Activated CD4-positive, alpha-beta T cell treated with anti-CD3 and anti-CD28 coated beads for 48 hours (primary cell): ENCODE data around the gene NDUFS8.

ENCODE experiments used
- DNase-seq: peaks from one replicate; pipeline ENCODE4 v3.0.0-alpha.2; 2020

The NDUFS8 gene

DNA sequence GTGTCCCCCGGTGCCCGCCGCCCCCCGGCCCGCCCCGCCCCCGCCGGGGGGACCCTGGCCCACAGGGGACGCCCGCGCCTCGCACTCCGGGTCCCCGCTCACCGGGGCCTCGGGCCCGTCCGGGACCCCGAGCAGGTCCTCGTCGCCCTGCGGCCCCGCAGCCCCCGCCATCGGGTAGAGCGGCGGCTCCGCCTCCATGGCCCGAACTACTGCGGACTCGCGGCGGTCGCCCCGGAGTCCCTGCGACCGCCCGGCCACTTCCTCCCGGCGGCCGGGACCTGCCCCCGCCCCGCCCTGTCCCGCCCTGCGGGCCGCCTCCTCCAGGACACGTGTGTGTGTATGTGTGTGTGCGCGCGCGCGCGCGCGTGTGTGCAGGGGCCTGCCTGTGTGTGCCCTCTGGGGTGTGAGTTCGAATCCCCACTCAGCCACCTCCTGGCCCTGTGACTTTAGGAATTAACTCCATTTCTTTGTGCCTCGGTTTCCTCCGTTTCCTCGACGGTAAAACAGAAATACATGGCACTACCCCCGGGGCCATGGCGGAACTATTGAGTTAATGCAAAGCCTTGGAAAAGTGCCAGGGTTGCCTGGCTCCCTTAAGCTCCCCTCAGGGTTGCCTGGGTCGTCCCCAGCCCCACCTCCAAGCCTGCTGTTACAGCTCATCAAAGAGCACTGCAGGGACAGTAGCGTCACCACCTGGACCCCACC, 26.5 kb upstream of the NDUFS8 start, which contains the start of gene UNC93B1:
UNC93B1 (minus strand) TSS at position 252 of the 705 bp plus-strand sequence; CDS start at position 198, 54 bp downstream.
- peak; percentile 89 for DNase-seq

DNA sequence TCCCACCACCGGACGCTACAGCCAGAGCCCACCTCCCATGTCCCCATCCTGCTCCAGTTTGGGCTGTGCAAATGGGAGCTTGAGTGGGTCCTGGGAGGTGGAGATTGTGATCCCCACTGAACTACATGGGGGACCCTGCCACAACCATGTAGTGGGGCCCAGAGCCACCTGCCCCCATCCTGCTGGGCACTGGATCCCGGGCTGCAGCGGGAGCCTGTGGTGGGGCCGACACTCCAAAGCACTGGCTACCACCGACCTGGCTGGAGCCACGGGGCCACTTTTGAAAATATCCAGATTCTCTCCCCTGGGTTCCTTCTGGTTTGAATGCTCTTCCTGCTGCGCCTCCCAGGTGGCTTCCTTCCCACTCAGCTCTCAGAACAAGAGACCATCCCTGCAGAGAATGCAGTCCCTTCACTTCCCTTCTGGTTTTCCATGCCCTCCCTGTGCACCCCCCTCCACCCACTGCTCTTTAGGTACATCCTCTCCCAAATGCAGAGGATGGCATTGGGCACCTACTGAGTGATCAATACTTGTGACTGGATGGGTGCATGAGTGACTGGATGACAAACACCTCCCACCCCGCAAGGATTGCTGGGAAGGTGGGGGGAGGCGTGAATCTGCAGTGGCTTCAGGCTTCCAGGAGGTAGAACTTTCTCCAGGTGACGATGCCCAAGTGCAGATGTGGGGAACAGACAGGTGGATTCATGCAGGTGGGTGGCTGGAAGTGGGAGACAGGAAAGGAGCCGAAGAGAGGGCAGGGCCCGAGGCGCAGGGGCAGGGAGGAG, 25.7 kb upstream of the NDUFS8 start:
- no peak for DNase-seq

DNA sequence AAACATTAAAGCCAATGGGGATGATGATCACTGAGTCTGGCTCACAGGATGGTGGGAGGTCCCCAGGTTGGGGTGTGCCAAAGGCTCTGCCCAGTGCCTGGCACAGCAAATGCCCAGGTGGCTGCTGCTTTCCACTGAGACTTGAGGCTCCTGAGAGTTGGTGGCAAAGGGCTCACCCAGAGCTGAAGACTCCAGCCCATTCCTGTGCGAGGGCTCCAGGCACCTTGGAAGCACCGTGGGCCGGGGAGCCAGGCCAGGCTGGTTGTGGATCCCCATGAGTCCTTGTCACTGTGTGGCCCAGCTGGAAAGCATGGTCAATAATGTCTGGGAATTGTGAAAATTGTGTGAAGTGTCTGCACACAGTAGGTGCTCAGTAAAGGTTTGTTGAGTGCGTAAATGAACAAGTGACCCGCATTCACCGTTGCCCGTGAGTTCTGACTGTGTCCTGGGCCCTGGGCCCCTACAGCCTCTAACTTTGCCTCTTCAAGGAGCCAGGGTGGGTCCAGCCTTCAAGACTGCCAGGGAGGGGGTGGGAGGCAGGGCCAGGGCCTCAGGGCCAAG, 23.8 kb upstream of the NDUFS8 start:
- no peak for DNase-seq

DNA sequence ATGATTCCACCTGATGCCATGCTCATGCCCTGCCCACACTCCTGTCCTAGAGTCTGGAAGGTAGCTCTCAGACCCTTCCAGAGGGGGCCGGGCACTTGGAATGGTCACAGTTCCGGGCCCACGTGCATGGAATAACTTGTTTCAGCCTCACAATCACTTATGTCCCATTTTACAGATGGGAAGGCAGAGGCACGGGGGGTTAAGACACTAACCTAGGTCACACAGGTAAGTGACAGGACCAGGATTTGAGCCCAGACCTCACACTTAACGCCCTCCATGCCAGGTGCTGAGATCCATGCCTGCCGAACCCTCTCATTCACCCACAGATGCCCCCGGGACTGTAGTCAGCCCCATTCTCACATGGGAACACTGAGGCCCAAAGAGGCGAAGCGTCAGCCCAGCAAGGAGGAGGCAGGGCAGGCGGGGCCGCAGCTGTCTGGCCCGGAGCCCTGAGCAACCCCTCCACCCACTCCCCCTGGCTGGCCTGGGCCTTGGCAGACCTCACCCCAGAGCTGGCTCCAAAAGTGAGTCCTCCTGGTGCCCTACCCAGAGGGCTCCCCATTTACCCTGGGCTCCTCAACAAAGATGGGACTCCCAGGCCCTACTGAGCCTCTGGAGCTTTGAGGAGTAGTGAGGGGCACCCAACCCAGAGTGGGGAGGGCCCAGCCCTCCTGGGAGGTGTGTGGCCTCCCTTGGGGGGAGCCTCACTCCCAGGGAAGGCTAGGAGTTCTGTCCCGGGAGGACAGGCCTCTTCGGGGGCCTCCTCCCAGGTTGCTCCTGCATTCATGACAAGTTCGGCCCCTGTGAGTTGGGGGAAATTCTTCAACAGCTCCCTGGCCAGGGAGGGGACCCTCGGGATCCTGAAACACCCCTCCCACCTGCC, 22.7 kb upstream of the NDUFS8 start:
- no peak for DNase-seq

DNA sequence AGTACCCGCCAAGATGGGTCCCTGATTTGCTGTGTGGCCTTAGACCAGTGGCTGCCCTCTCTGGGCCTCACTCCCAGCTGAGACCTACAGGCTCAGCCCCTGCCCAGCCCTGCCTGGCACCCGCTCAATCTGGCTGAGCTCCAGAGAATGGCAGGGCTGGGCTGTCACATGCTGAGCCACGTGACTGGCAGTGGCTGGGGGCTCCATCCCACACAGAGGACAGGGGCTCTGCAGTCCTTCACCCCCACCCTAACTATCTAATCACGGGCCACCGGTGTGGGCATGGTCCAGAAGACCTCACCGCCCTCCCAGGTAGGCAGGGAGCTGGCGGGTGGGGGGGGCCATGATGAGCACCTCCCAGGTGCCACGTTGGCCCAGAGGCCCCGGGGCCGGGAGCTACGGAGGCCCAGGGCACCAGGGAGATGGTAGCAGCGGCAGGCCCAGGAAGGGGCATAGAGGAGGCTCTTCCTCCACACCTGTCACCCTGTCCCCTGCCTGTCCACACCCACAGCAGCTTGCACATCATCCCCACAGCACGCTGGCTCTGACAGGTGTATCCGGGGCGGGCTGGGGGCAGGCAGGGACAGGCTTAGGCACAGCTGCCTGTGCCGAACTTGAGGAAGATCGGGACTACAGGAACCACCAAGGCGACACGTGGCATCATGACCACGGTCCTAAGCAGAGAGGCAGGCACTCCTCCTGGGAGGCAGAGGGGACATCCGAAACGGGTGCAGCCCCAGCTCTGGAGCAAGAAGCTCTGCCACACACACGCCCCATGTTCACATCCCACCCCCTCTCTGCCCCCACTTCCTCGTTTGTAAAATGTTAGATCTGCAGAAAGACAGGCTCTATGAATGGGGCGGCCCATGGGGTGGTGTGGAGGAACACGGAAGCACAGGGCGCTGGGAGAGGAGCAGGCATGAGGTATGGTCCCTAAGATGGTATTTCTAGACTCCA, 21.8 kb upstream of the NDUFS8 start:
- DNase-seq: no peak

DNA sequence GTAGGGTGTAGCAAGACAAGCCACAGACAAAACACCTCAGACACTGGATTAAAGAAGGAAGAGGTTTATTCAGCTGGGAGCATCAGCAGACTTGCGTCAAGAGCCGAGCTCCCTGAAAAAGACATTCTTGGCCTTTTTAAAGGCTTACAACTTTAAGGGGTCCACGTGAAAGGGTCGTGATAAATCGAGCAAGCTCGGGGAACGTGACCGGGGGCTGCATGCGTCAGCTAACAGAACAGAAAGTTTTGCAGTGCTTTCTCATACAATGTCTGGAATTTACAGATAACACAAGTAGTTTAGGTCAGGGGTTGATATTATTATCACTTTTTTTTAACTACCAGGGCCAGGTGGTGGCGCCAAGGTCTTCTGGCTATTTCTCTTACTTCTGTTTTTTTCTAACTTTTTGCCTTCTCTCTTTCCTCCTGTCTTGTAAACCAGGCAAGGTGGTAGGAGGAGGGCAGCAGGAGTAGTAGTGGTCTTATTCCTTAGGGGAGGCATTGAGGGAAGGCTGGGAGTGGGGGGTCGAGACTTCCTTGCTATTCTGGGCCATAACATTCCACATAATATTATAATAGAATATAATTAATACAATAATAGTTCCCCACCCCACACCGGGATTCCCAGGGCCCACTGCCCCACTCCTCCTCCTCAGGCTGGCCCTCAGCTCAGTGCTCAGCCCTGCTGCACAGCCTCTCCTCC, 20.9 kb upstream of the NDUFS8 start:
- no peak for DNase-seq

DNA sequence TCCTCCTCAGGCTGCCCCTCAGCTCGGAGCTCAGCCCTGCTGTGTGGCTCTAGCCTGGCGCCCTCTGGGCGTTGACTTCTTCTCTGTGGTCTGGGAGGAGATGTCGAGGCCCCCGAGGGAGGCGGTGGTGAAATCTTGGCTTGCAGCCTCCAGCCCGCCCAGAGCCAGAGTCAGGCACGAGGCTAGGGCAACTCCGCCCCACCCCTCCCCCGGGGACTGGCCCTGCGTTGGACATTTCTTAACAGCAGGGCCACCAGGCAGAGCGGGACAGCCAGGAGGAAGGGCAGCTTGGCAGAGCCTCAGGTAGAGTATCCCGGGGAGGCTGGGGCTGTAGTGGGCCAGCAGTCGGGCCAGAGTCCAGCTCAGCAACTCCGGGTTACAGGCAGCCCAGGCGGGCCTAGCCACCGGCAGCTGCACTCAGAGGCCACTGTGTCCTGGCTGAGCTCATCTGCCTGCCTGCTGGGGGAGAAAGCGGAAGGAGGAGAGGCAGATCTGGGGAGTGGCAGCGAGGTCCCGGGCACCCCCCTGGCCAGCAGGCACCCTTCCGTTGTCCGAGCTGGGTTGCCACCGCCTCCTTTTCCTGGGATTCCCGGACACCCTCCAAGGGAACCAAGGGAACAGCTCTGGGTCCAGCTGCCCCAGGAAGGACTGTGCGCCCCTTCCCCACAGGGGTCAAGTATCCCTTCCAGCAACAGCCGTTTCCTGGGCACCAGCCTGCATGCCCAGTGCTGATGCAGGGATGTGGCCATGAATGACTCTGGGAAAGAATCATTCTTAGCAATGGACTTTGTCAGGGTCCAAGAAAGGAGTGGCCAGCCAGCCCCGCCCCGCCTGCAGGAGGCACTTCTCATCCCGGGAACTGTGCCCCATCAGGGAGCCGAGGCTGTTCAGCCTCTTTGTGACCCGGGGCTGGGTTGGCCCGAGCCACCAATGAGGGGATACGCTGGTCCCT, 20.1 kb upstream of the NDUFS8 start, which contains the start of gene ALDH3B1:
ALDH3B1 (plus strand) TSS at position 238 of the 952 bp plus-strand sequence. CDS start 4,971 bp downstream, outside the sequence.
- DNase-seq: no peak

DNA sequence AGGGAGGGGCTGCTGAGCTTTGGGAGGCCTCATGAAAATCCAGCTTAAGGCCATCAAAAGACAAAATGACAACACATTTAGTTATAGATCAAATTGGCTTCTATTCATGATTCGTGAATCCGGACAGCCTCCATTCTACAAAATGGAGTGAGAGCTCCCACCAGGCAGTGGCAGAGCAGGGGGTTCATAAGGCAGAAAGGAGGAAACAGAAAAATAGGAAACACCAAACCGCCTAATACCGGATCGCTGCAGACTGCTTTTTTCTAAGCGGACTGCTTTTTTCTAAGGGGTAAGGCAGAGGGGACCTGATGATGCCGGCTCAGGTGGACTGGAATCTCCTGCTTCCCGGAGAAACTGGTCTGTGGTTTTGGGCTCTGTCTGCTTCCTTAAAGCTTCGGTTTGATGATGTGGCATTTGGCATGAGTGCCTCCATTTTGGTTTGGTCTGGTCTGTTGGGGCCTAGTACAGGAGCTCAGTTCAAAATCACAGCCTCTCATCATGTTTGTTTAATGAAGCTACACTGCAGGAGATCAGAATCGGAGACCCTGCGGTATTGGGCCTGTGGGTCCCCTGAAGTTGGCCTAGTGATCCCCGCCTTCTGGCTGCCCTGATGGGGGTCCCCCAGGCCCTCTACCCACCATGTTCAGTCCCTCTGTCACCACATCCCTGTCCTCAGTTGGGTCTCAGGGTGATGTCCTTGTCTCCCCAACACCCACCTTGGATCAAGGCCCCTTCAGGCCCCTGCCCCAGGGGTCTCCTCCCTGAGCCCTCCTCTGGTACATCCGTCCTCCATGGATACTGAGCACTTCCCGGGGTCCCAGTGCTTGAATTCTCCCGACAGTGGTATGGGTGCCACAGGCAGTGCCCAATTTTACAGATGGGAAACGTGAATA, 19.2 kb upstream of the NDUFS8 start:
- DNase-seq: no peak

DNA sequence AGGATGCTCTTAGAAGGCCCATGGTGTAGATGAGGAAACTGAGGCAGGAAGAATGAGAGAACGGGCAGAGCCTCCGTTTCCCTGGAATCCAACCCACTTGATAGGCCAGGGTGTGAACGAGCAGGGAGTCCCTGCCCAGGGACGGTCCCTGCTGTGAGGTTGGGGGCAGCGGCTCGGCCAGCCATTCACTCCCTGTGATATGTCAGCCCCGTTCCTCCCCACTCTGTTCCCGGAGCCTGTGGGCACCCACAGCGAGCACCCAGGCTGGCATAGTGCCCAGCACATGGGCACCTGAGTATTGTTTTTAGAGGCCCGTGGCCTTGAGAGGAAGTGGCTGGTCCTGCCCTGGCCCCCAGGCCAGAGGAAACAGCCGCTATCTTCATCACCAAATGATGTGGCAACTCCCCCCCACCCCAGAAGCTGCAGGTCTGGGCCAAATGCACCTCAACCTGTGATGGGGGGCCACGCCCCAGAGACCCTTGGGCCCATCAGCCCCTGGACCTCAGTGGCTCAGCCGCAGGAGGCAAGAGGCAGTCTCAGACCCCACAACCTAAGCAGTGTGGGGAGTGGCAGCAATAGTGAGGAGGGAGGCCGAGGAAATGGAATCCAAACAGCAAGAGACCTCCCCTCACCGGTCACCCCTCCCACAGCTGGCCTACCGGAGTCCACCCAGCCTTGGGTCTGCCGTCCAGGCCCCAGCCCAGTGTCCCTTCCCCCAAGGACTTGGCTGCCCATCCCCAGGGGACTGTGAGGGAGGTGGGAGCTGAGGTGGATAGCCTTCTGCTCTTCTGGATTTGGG, 18.2 kb upstream of the NDUFS8 start:
- DNase-seq: no peak

DNA sequence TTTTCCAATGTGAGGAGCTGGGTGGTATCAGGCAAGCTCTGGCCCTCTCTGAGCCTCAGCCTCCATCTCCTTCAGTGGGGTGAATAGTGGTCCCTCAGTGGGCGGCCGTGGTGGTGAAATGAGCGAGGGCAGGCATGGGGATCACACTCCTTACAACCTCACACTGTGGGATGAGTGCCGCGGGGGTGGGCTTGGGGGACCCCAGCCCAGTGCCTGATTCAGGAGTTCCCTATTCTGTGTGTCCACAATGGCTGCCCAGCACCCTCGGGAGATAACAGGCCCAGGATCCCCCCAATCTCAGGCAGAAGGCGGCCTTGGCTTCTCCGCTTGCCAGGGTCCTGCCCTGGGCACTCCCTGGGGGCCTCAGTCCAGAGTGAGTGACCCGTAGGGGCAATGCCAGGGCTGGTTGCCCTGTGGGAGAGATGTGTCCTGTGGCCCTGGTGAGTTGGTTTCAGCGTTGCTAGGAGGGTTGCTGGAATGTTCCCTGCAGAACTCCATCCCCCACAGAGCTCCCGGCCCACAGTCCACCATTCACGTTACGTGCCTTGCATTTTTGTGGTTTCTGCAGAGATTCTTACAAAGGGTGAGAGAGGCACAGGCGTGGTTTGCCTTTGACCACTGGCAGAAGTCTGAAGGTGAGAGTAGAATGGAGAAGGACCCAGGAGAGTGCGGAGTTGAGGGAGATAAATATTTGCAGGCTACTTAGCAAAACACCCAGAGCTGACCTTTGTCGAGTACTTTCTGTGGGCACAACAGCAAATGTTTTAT, 17.5 kb upstream of the NDUFS8 start:
- no peak for DNase-seq

DNA sequence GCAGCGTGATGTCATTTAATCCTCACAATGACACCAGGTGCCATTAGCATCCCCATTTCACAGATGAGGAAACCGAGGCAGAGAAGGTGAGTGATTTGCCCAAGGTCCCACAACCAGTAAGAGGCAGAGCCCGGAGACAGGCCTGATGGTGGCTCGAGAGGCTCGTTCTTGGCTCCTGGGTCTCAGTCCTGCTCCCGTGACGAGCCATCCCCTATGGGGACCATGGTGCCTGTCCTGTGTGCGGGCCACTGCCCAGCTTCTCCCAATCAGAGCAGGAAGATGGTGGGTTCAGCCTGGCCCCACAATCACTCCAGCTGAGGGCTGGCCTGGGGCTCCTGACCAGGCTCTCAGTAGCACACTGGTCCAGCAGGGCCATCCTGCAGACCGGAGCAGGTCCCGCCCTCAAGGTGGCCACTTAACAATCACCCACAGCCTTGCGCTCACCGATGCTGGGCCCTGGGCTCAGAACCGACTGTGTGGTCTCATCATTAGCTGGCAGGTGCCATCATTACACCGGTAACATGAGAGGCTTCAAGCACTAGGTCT, 16.8 kb upstream of the NDUFS8 start:
- no peak for DNase-seq

DNA sequence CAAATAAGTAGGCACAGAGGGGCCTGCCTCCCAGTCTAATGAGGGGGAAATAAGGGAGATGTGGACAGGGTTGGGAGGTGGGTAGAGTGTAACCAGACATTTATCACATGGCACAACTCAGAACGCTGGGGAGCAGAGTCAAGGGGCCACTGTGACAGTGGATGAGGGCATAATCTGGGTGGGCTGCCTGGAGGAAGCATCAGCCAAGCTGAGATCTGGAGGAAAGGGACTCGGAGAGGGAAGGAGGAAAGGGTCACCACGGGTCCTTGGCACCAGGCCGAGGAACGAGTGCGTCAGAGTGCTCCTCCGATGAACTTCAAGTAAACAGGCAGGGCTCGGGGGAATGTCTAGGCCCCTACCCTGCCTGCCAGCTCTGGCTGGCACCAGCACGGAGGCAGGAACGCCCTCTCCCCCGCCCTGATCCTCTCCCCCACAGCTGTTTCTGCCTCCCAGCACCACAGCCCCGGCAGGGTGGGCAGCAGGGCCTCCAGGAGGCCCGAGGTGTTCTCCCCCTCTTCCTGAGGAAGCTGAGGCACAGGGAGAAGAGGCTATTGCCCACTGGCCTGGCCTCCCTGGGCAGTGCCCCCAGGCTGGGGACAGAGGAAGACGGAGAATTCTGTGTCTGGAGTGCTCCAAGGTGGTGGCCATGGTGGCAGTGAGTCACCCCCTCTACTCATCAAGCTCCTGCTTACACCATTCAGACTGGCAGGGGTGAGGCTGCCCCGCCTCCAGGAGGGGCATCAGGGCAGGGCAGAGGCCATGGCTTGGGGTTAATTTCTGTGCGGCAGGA, 16.1 kb upstream of the NDUFS8 start:
- no peak for DNase-seq

DNA sequence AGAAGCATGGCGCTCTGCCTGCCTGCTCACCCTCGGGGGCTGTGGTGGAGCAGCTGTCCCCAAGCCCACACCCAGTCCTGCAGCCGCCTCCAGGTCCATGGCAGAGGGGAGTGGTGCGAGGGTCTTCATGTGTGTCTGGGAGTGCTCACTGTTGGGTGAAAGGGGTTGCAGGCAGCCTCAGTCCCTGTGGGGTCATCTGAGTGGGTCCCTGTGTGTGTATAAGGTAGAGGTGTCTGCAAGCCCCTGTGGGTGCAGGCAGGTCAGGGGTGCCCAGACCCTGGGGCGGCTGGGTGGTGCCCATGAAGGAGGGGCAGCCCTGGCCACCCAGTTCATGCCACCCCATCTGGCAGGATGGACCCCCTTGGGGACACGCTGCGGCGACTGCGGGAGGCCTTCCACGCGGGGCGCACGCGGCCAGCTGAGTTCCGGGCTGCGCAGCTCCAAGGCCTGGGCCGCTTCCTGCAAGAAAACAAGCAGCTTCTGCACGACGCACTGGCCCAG, 15.5 kb upstream of the NDUFS8 start:
- DNase-seq: no peak

DNA sequence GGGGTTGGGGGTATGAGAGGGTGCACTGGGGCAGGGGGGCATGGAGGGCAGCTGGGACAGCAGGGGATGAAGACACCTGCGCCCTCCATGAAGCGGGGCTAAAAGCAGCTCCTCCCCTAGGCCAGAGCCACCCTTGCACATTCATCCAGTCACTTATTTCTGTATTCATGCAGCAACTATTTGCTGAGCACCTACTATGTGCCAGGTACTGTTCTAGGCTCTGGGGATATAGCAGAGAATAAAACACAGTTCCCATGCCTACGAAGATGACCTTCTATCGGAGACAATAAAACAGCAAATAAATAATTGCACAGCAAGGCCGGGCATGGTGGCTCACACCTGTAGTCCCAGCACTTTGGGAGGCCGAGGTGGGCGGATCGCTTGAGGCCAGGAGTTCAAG, 15.0 kb upstream of the NDUFS8 start:
- DNase-seq: no peak

DNA sequence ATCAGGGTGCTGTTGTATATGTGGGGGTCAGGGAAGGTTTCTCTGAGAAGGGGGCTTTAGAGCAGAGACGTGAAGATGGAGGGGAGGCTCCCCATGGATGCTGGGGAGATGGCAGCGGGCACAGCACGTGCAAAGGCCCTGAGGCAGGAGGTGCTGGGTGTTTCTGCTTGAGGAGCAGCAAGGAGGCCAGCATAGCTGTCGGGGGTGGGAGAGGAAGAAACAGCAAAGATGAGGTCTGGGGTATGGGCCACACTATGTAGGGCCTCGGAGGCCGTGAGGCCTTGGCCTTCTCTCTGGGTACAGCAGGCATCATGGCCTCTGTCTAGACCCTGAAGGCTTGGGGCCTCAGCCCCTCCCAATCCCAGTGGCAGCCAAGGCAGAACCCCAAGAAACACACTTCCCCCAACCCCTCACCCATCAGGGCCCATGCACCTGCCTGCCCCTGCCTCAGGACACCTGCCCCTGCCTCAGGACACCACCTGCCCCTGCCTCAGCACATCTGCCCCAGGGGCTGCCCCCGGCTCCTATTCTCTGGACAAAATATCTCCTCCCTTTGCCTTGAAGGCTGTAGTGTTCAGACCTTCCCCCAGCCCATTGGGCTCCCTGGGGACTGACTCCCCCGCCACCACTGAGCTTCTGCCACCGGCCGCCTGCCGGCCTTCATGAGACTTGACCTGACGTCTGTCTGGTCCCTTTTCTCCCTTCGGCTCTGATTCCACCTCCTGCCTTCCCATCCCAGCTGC, 14.1 kb upstream of the NDUFS8 start:
- no peak for DNase-seq
